HepG2 (cell line): ENCODE data around the gene LYSMD3. TPM values are rescaled to one million over a fixed set of nuclear protein-coding genes. Genes with fewer than 3 reads are reported as not detected.

Experiments used
- DMAP1 ChIP-seq: IDR thresholded peaks from 2 replicates; pipeline ENCODE4 v1.6.1; 2016
- EED ChIP-seq: sonication (generic); formaldehyde crosslinking; IDR thresholded peaks from 2 replicates; pipeline ENCODE4 v1.5.0; 2020; ENCODE audit warnings: mild to moderate bottlenecking, missing genetic modification reagents
- EZH2 ChIP-seq: conservative IDR thresholded peaks from 2 replicates; pipeline ENCODE4 v1.6.1; 2012; ENCODE audit warnings: mild to moderate bottlenecking, low read depth, low read length, moderate library complexity
- ISX ChIP-seq: sonication (generic); formaldehyde crosslinking; conservative IDR thresholded peaks from 2 replicates; pipeline ENCODE4 v1.5.0; 2020; ENCODE audit warnings: missing genetic modification reagents
- KAT2B ChIP-seq: fragments of 150-350 bp; IDR thresholded peaks from 2 replicates; pipeline ENCODE4 v1.6.1; 2014; ENCODE audit warnings: low read depth, low read length, borderline replicate concordance
- KDM4B ChIP-seq: sonication (generic); formaldehyde crosslinking; IDR thresholded peaks from 2 replicates; pipeline ENCODE4 v1.4.0; 2020; ENCODE audit warnings: missing genetic modification reagents
- KDM5A ChIP-seq: fragments of 200-600 bp; sonication (generic); IDR thresholded peaks from 2 replicates; pipeline ENCODE4 v1.7.0; 2018; ENCODE audit warnings: antibody characterized with exemption, mild to moderate bottlenecking, low read length, borderline replicate concordance
- KLF9 ChIP-seq: IDR thresholded peaks from 2 replicates; pipeline ENCODE4 v1.6.1; 2016; ENCODE audit warnings: low read depth
- MTA1 ChIP-seq: sonication (generic); formaldehyde crosslinking; IDR thresholded peaks from 2 replicates; pipeline ENCODE4 v1.4.0; 2020; ENCODE audit warnings: missing genetic modification reagents, mild to moderate bottlenecking, borderline replicate concordance
- MXD1 ChIP-seq: sonication (generic); formaldehyde crosslinking; IDR thresholded peaks from 2 replicates; pipeline ENCODE4 v1.4.0; 2020; ENCODE audit warnings: mild to moderate bottlenecking, missing genetic modification reagents
- PRDM10 ChIP-seq: sonication (generic); formaldehyde crosslinking; IDR thresholded peaks from 2 replicates; pipeline ENCODE4 v1.4.0; 2020; ENCODE audit warnings: low read depth, missing genetic modification reagents
- SOX13 ChIP-seq, 3 experiments: fragments of 450-650 bp in 1 of 3; sonication (generic) in 1 of 3; formaldehyde crosslinking in 1 of 3; IDR thresholded peaks in 2 of 3; conservative IDR thresholded peaks in 1 of 3; 2 replicates each; pipeline versions ENCODE4 v1.5.0 to v1.6.1; 2016 to 2020; ENCODE audit warnings: antibody characterized with exemption in 1 of 3, mild to moderate bottlenecking in 1 of 3, missing compliant biosample characterization in 1 of 3, missing genetic modification reagents in 1 of 3, moderate library complexity in 1 of 3
- SP4 ChIP-seq: sonication (generic); formaldehyde crosslinking; IDR thresholded peaks from 2 replicates; pipeline ENCODE4 v1.8.1; 2023; ENCODE audit warnings: mild to moderate bottlenecking, missing genetic modification reagents
- TEAD2 ChIP-seq: sonication (generic); formaldehyde crosslinking; IDR thresholded peaks from 2 replicates; pipeline ENCODE4 v1.9.0; 2021; ENCODE audit warnings: missing genetic modification reagents
- THAP7 ChIP-seq: sonication (generic); formaldehyde crosslinking; IDR thresholded peaks from 2 replicates; pipeline ENCODE4 v1.8.1; 2023; ENCODE audit warnings: mild to moderate bottlenecking, missing genetic modification reagents
- ZNF362 ChIP-seq: sonication (generic); formaldehyde crosslinking; IDR thresholded peaks from 2 replicates; pipeline ENCODE4 v1.4.0; 2020; ENCODE audit warnings: missing genetic modification reagents, mild to moderate bottlenecking, borderline replicate concordance
- ZNF510 ChIP-seq: sonication (generic); formaldehyde crosslinking; IDR thresholded peaks from 2 replicates; pipeline ENCODE4 v1.4.0; 2020; ENCODE audit warnings: low read depth, mild to moderate bottlenecking, missing genetic modification reagents
- ZNF691 ChIP-seq: sonication (generic); formaldehyde crosslinking; IDR thresholded peaks from 2 replicates; pipeline ENCODE4 v1.4.0; 2020; ENCODE audit warnings: missing genetic modification reagents, low read depth, mild to moderate bottlenecking, borderline replicate concordance
- ZSCAN22 ChIP-seq: sonication (generic); formaldehyde crosslinking; IDR thresholded peaks from 2 replicates; pipeline ENCODE4 v1.4.0; 2020; ENCODE audit warnings: mild to moderate bottlenecking, missing genetic modification reagents
- ZSCAN30 ChIP-seq: sonication (generic); formaldehyde crosslinking; IDR thresholded peaks from 2 replicates; pipeline ENCODE4 v1.5.0; 2020; ENCODE audit warnings: mild to moderate bottlenecking, missing genetic modification reagents
- ZSCAN31 ChIP-seq: sonication (generic); formaldehyde crosslinking; IDR thresholded peaks from 2 replicates; pipeline ENCODE4 v1.5.0; 2020; ENCODE audit warnings: low read depth, mild to moderate bottlenecking, missing genetic modification reagents
- polyA plus RNA-seq, 8 experiments: library from polyadenylated mRNA; depleted of rRNA in 3 of 8; stranded (reverse) in 7 of 8; unstranded in 1 of 8; fragments of >200 nt; fragmentation: Illumina TruSeq in 4 of 8; extraction: Trizol in 4 of 8; gene quantifications; 2 replicates each; pipeline versions ENCODE4 v1.2.1 to v1.2.3, GENCODE V29; 2011 to 2016; ENCODE audit warnings: low read depth in 4 of 8, missing spikeins in 1 of 8, mixed read lengths in 1 of 8; ENCODE audit not compliant: insufficient read depth in 1 of 8
- total RNA-seq, 5 experiments: library from RNA; depleted of rRNA; stranded (reverse); fragments of >200 nt; fragmentation: Illumina TruSeq; extraction: Trizol; gene quantifications; 2 replicates each; pipeline ENCODE4 v1.2.3, GENCODE V29; 2016; ENCODE audit warnings: low read depth in 1 of 5

LYSMD3 gene
- total and polyA plus RNA-seq, 2 of the 13 experiments (the other 11 are each of a cell fraction or from before 2014, with no cell fraction given) = 9.1 to 13.8 TPM

- TF ChIP-seq ZNF362 (CRISPR knock-in tag) (no peak; the same call in 1 of the 2 replicates), ISX (no peak; the same call in 1 of the 2 replicates), KDM5A (peak; percentile 31; the same call in 1 of the 2 replicates), KDM4B (CRISPR knock-in tag) (peak; percentile 51; the same call in 1 of the 2 replicates), THAP7 (no peak; the same call in 1 of the 2 replicates), TEAD2 (CRISPR knock-in tag) (no peak), ZNF510 (peak; percentile 44; the same call in 1 of the 2 replicates), SP4 (CRISPR knock-in tag) (peak; percentile 89), ZSCAN31 (peak; percentile 80; the same call in 1 of the 2 replicates), PRDM10 (CRISPR knock-in tag) (peak; percentile 82), MXD1 (CRISPR knock-in tag) (peak; percentile 74), EED (peak; percentile 26; the same call in 1 of the 2 replicates), ZSCAN30 (CRISPR knock-in tag) (no peak; the same call in 1 of the 2 replicates), ZSCAN22 (CRISPR knock-in tag) (no peak), DMAP1 (CRISPR knock-in tag) (peak; percentile 89; the same call in 1 of the 2 replicates), KLF9 (peak; percentile 83; the same call in 1 of the 2 replicates), EZH2 (no peak), SOX13 (IDR thresholded peaks at IDR 0.05) (peak; percentile 54; the same call in 1 of the 2 replicates), SOX13 (CRISPR knock-in tag; conservative IDR thresholded peaks at IDR 0.05 in 1 of 2, IDR thresholded peaks at IDR 0.05 in 1 of 2) (peak in 1 of 2 experiments; percentile 35; a peak in 1 of 4 replicates), MTA1 (CRISPR knock-in tag) (no peak), KAT2B (no peak), ZNF691 (CRISPR knock-in tag) (no peak)
Observed at GRCh38 chr5:90474235-90475107, 54.9 kb downstream of the LYSMD3 start, which contains the start of the genes MBLAC2 and POLR3G (continued).
